Activated CD4-positive, alpha-beta T cell treated with anti-CD3 and anti-CD28 coated beads, Interleukin-2, amount 50 U/mL, for 16 hours (primary cell): Measurements from ENCODE around the gene GRIN1.
A peak's percentile ranks its signal among the peaks of the same experiment; 100 is the strongest.

Source experiments
- DNase-seq: peaks from one replicate; pipeline ENCODE4 v3.0.0-alpha.2; 2020

GRIN1 gene

DNA sequence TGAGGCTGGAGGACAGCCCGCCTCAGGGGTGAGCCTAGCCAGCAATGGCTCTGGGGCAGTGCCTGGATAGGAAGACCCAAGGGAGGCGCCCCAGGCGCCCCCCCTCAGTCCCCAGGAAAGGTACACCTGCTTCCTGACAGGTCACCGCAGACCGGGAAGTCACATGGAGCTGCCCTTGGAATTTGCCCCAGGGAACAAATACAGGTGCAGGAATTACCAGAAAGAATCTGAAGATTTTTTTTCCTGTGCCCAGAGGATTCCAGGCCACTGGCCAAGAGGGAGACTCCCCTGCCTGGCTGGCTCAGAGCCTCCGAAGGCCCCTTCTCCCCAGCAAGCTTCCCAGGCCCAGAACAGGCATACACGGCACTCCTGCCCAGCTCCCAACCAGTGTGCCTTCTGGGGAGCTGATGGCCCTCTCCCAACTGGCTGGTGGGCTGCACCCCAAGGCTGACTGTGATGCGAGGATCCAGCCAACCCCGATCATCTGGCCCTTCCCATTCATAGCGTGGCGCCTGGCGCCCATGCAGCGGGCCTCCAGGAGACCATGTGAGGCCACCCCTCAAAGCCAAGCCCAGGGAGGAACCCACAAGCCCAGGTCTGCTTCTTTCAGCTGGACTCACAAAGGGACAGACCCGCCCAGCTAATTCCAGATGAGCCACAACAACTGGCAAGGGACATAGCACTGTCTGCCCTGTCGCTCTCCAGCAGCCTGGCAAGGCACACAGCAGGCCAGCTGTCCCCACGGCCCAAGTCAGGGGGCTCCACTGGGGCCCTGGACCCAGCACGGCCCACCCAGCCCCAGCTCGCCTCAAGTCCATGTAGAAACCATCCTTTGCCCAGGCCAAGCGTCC is 59.3 kb downstream of the GRIN1 start:
- DNase-seq = no peak

DNA sequence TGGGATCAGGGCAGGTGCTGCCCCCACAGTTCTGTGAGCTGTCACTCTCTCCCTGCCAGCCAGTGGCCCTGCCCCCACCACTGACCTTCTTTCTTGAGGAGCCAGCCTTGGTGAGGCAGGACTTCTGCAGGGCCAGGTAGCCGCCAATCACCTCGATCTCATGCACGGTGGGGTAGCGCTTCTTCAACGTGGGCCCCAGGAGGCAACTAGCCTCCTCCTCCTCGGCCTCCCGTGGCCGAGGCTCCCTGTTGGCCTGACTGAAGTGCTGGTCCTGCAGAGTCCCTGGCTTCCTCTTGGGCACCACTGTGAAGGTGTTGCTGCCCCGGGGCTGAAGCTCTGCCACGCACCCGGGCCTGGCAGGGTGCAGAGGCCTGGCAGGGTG is 59.9 kb downstream of the GRIN1 start:
- no peak for DNase-seq

DNA sequence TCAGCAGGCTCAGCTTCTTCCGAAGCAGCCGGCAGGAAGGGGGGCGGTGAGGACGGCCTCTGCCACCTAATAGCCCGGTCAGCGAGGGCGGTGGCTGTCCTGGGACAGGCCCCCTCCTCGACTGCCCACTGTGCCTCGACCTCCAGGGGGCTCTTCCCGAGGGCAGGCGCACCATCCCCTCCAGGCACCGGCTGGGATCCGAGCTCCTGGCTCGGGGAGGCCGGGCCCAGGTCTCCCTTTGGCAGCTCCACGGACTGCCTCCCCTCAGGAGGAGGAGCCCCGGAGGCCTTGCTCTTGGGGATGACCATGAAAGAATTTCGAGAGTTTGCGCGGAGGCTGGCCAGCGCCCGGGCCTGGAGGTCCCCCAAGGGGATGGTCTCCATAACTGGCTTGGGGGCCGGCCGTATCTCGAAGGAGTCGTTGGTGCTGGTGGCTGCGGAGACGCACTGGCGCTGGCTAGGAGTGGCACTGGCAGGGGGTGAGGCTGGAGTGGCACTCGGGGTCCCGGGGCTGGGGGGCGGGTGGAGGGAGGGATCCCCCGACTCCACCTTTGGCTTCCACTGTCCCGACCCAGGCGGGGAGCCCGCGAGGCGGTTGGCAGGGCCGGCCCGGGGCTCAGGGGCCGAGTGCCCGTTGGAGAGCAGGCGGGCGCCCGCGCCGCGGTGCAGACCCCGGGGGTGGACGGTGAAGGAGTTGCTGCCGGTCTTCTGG is 60.6 kb downstream of the GRIN1 start:
- no peak for DNase-seq

- DNase-seq = peak; percentile 99
Measured at GRCh38 chr9:137200311-137201204, 61.6 kb downstream of the GRIN1 start, which contains the start of gene TPRN. TPRN (minus strand) TSS chr9:137200741; CDS start chr9:137200711, 30 bp downstream.

- DNase-seq = no peak
Measured at GRCh38 chr9:137201205-137201868, 62.4 kb downstream of the GRIN1 start.

- no peak for DNase-seq
Measured at GRCh38 chr9:137202966-137203365, 64.0 kb downstream of the GRIN1 start.

DNA sequence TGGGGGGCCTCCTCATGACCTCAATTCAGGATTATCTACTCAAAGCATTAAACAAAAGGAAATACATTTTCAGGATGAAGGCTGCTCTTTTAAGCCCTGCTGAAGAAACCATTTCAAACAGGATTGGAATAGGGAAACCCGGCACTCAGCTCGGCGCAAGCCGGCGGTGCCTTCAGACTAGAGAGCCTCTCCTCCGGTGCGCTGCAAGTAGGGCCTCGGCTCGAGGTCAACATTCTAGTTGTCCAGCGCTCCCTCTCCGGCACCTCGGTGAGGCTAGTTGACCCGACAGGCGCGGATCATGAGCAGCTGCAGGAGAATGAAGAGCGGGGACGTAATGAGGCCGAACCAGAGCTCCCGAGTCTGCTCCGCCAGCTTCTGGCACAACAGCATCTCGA is 65.8 kb downstream of the GRIN1 start:
- no peak for DNase-seq

DNA sequence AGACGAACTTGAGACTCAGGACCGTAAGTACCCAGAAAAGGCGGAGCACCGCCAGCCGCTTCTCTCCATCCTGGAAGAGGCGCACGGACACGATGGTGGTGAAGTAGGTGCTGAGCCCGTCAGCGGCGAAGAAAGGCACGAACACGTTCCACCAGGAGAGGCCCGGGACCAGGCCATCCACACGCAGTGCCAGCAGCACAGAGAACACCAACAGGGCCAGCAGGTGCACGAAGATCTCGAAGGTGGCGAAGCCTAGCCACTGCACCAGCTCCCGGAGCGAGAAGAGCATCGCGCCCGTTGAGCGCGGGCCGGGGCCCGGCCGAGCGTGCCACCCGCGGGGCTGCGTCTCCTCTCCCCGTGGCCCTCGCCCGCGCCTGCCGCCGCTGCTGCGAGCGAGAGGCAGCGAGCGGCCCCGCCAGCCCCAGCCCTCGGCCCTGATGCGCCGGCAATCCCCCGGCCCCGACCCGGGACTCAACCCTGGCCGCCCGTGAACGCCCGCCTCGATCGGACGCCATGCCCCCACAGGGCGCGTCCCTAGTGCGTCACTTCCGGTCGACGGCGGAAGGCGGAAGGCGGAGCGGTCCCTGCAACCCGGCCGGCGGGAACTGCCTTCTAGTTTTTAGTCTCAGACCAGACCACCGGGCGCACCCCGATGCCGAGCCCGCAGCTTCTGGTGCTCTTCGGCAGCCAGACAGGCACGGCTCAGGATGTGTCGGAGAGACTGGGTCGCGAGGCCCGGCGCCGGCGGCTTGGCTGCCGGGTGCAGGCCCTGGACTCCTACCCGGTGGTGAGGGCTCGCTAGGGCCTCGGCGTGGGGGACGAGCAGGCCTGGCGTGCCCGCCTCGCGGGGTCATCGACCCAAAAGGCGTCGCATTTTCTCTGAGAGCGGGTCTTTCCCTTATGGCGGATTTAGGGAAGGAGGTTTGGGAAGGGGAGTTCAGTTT is 66.4 kb downstream of the GRIN1 start, which contains the start of the genes NDOR1 and TMEM203:
Gene NDOR1, plus strand, starts transcription at position 575 of the 944 bp plus-strand sequence. Its CDS starts 78 bp downstream, at position 653.
Gene TMEM203, minus strand, starts transcription at position 523 of the 944 bp plus-strand sequence. Its CDS starts 234 bp downstream, at position 289.
- peak; percentile 96 for DNase-seq

- DNase-seq = no peak
Measured at GRCh38 chr9:137206602-137207001, 67.6 kb downstream of the GRIN1 start.

GRCh38 chr9:137211532-137211931 is 72.6 kb downstream of the GRIN1 start:
- DNase-seq = no peak

DNA sequence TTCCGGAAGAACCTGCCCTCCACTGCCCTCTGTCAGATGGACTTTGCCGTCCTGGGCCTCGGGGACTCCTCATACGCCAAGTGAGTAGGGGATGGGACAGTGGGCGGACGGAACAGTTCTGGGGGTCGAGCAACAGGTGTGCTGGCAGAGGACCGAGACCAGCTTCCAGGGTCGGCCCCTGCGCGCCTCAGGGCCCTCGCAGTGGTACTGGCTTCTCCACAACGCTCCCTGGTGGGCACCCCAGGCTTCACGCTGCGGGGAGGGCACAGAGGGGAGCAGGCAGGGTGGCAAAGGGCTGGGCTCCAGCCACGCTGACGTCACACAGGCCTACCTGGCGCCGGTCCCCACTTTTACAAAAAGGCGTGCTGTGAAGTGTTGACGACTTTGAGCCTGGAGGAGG is 73.6 kb downstream of the GRIN1 start:
- no peak for DNase-seq

- no peak for DNase-seq
Measured at GRCh38 chr9:137213160-137214060, 74.5 kb downstream of the GRIN1 start.

DNA sequence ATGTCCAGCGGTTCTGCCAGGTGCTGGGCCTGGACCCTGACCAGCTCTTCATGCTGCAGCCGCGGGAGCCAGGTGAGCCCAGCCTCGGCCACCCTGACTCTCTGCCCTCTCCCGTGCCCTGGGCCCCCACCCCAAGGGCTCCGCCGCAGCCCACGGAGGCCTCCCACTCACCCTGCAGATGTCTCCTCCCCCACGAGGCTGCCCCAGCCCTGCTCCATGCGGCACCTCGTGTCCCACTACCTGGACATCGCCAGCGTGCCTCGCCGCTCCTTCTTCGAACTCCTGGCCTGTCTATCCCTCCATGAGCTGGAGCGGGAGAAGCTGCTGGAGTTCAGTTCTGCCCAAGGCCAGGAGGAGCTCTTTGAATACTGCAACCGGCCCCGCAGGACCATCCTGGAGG is 75.7 kb downstream of the GRIN1 start:
- no peak for DNase-seq

DNA sequence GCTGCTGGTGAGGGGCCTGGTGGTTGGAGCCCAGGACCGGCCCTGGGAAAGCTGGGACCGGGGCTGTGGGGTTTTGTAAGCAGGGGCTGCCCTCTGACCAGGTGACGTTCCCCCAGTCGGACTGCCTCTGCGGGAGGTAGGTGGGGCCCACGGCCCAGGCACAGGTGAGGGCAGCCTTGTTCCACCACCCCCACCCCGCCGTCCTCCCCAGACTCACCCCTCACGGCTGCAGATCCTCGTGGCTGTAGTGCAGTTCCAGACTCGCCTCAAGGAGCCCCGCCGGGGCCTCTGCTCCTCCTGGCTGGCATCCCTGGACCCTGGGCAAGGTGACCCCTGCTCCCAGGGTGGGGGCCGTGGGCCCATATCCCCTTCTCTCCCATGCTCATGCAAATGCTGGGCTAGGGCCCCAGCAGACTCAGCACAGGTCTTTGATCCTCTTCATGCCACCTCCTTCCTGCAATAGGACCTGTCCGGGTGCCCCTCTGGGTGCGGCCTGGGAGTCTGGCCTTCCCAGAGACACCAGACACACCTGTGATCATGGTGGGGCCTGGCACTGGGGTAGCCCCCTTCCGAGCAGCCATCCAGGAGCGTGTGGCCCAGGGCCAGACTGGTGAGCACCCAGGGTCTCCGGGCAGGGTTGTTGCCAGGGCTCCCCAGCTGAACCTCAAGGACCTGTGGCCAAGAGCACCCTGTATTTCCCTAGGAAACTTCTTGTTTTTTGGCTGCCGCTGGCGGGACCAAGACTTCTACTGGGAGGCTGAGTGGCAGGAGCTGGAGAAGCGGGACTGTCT is 76.4 kb downstream of the GRIN1 start:
- DNase-seq = no peak

DNA sequence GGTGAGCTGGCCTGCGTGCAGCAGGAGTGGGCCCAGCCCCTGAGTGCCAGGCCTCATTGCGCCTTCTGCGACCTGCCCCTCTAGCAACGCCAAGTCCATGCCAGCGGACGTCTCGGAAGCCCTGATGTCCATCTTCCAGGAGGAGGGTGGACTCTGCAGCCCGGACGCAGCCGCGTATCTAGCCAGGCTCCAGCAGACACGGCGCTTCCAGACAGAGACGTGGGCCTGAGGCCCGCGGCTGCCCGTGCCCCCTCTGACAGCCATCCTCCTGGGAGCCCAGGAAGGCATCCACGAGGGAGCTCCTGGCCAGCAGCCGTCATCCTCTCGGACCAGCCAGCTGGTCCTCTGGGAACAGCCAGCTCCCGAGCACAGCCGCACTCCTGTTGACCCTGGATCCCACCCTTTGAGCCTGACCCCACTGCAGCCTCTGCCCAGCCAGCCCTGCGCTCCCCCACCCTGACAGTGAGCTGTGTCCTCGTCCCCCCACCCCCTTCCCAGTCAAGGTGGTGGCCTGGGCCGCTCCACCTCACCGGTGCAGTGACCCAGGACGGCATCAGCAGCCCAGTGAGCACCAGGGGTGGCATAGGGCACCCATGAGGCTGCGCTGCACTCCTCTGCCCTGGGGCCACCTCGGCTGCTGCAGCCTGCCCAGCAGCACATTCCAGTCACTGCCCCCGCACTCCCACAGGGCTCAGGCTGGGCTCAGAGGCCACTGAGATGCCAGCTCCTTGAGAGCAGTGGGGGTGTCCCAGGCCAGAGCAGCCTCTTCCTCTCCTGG is 77.4 kb downstream of the GRIN1 start:
- no peak for DNase-seq

DNA sequence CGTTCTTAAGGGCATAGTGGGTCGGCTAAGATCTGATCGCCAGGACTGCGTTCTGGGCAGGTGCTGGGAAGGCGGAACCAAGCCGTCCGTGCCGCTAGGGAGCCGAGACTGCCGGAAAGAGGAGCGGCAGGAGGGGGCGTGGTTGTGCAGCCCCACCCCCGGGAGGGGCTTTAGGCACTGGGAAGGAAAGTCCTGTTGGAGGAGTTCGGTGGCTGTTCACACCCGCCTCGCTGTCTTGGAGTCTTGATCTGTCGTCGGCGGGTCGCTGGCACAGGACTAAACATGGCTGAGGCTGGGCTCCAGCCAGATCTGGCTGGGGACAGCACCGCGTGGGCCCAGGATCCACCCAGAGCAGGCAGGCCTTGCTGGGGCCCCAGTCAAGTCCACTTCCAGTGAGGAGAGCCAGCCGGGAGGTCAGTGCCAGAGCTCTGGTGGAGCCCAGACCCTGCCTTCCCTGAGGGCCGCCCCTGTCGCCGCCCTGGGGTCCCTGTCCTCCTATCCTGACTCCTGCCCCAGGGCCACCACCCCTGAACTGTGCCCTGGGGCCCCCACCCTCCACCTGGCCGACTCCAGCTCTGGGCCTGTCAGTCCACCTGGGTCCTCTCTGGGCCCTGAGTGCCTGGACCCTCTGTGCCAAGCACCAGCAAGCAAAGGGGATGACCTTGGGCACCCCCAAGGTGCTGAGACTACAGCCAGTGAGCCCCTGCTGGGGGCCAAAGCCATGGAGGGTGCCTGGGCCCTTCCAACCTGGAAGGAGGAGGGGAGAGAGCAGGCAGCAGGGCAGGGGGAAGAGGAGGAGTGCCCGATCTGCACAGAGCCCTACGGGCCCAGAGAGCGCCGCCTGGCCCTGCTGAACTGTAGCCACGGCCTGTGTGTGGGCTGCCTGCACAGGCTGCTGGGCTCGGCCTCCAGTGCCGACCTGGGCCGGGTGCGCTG is 78.6 kb downstream of the GRIN1 start:
- DNase-seq = no peak

GRCh38 chr9:137218212-137218753 is 79.3 kb downstream of the GRIN1 start:
- DNase-seq = no peak
